KMS-11 (cell line): ENCODE results near the gene WHAMM.
"Not testable (repeated sequence)": the region's sequence is repeated elsewhere in the genome, so short reads cannot be mapped to it uniquely, and the experiment has no call there.

Source experiments
- H2AFZ ChIP-seq: fragments of 200-600 bp; sonication (generic); 2 replicates; pipeline ENCODE4 v1.6.1; 2016; ENCODE audit warnings: antibody characterized with exemption, mixed run types, low read depth
- H3K27ac ChIP-seq: fragments of 200-600 bp; sonication (generic); 2 replicates; pipeline ENCODE4 v1.6.1; 2016; ENCODE audit warnings: mild to moderate bottlenecking, mixed run types
- H3K27me3 ChIP-seq: fragments of 200-600 bp; sonication (generic); 2 replicates; pipeline ENCODE4 v1.6.1; 2017; ENCODE audit warnings: mild to moderate bottlenecking, low read depth, mixed run types, moderate library complexity; ENCODE audit not compliant: insufficient read depth
- H3K36me3 ChIP-seq: fragments of 200-600 bp; sonication (generic); 2 replicates; pipeline ENCODE4 v1.6.1; 2017; ENCODE audit warnings: mild to moderate bottlenecking, mixed run types; ENCODE audit not compliant: insufficient read depth
- H3K4me1 ChIP-seq: fragments of 200-600 bp; sonication (generic); 2 replicates; pipeline ENCODE4 v1.6.1; 2016; ENCODE audit warnings: mild to moderate bottlenecking, low read depth, mixed run types; ENCODE audit not compliant: poor library complexity, severe bottlenecking
- H3K4me2 ChIP-seq: fragments of 200-600 bp; sonication (generic); 2 replicates; pipeline ENCODE4 v1.7.0; 2016; ENCODE audit warnings: mild to moderate bottlenecking, mixed run types
- H3K4me3 ChIP-seq: fragments of 200-600 bp; sonication (generic); IDR thresholded peaks from 2 replicates; pipeline ENCODE4 v1.6.1; 2017; ENCODE audit warnings: low read depth, low read length, mixed read lengths; ENCODE audit not compliant: insufficient read depth
- H3K79me2 ChIP-seq: fragments of 200-600 bp; sonication (generic); 2 replicates; pipeline ENCODE4 v1.6.1; 2016; ENCODE audit warnings: low read depth, mixed run types; ENCODE audit not compliant: insufficient read depth
- H3K9ac ChIP-seq: fragments of 200-600 bp; sonication (generic); 2 replicates; pipeline ENCODE4 v1.6.1; 2016; ENCODE audit warnings: mild to moderate bottlenecking, mixed run types
- H4K20me1 ChIP-seq: fragments of 200-600 bp; sonication (generic); 2 replicates; pipeline ENCODE4 v1.6.1; 2016; ENCODE audit warnings: mild to moderate bottlenecking, mixed run types; ENCODE audit not compliant: insufficient read depth
- CTCF ChIP-seq: fragments of 200-600 bp; sonication (generic); conservative IDR thresholded peaks from 2 replicates; pipeline ENCODE4 v1.6.1; 2017; ENCODE audit warnings: low read depth, mild to moderate bottlenecking, antibody characterized with exemption, low read length, moderate library complexity, mixed read lengths

WHAMM gene

DNA sequence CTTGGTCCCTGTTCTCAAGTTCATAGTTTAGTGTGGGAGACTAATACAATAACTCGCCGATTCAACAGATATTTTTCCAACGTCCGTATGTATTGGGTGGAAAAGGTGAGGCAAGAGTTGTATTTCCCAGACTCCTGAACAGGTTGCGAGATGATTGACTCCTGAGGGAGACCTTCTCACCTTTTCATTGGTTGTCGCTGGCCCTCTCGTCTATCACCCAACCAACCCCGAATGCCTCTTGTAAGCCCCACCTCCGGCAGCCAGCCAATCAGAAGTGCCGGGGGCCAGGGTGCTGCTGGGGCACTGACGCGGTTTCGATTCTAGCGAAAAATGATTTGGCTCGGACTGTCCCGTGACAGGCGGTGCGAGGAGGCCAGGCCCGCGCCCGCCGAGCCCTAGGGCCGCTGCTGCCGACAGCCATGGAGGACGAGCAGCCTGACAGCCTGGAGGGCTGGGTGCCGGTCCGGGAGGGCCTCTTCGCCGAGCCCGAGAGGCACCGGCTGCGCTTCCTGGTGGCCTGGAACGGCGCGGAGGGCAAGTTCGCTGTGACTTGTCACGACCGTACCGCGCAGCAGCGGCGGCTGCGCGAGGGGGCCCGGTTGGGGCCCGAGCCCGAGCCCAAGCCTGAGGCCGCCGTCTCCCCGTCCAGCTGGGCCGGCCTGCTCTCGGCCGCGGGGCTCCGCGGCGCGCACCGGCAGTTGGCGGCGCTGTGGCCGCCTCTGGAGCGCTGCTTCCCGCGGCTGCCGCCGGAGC lies at the start of gene WHAMM:
WHAMM (plus strand) TSS at position 321 of the 753 bp plus-strand sequence; CDS start at position 420, 99 bp downstream.
- Histone ChIP-seq H3K4me1 (peaks cover 50% of the 10 kb centered on the region), H3K27ac (peak within 1 kb of the TSS; percentile 89)

DNA sequence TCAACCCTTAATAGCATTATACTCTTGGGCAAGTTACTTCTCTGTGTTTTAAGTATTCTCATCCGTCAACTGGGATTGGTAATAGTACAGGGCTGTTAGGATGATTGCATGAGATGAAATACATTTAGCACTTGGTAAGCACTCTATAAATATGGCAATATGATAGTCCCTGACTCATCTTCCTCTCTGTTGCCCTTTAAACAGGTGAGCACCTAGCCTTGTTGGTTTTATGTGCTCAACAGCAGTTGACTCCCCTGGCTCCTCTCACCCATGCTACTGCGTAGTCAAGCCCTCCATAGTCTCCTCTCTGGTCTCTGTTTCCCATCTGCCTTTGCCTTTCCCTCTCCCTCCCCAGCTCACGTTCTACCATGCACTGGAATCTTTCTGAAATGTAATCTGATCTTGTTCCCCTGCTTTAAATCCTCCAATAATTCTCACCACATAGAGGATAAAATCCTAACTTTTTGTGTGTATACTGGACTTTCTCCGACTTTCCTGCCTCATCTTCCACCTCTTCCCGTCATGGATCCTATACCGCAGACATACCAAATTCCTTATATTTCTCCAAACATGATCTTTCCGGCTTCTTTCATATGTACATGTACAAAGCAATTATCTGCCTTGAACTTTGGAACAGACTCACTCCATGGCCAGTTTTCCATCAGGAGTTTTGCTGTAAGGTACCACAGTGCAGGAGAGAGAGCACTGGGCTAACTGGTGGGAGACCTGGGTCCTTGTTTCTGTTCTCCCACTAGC lies 45.9 kb upstream of the WHAMM start:
- Histone ChIP-seq H3K4me2 (no peak overlapping the region), H3K79me2 (no peaks in the 10 kb centered on the region), H3K27me3 (no peaks in the 10 kb centered on the region), H3K4me1 (no peaks in the 10 kb centered on the region), H4K20me1 (no peaks in the 10 kb centered on the region), H2AFZ (no peak overlapping the region), H3K36me3 (no peaks in the 10 kb centered on the region), H3K4me3 (no peak overlapping the region), H3K9ac (no peak overlapping the region), H3K27ac (no peak overlapping the region)
- no peak for TF ChIP-seq CTCF

More for the DNA sequence above, at the start of gene WHAMM:
- H3K79me2 ChIP-seq, result peaks cover 19% of the 10 kb centered on the region; the same call in 1 of the 2 replicates
- TF ChIP-seq CTCF, result no peak
- no peak within 1 kb of the TSS for H3K4me3 ChIP-seq
- peak within 1 kb of the TSS; percentile 69 for H3K4me2 ChIP-seq
- H2AFZ ChIP-seq, result peak within 1 kb of the TSS; percentile 75
- H3K27me3 ChIP-seq, result no peaks in the 10 kb centered on the region
- H3K36me3 ChIP-seq, result no peaks in the 10 kb centered on the region
- peak within 1 kb of the TSS; percentile 77 for H3K9ac ChIP-seq
- no peaks in the 10 kb centered on the region for H4K20me1 ChIP-seq

- no peak for TF ChIP-seq CTCF
- no peaks in the 10 kb centered on the region for H3K4me1 ChIP-seq
- H3K27ac ChIP-seq, result no peak overlapping the region
- no peaks in the 10 kb centered on the region for H3K27me3 ChIP-seq
- H3K36me3 ChIP-seq, result no peaks in the 10 kb centered on the region
- no peak overlapping the region for H3K9ac ChIP-seq
- H3K79me2 ChIP-seq, result no peaks in the 10 kb centered on the region
- H3K4me2 ChIP-seq, result no peak overlapping the region
- H3K4me3 ChIP-seq, result no peak overlapping the region
- H4K20me1 ChIP-seq, result no peaks in the 10 kb centered on the region
- no peak overlapping the region for H2AFZ ChIP-seq
Measured at GRCh38 chr15:82764117-82764490, 45.3 kb upstream of the WHAMM start.

GRCh38 chr15:82764740-82765139 lies 44.7 kb upstream of the WHAMM start:
- H3K36me3 ChIP-seq, result no peaks in the 10 kb centered on the region
- no peak overlapping the region for H3K9ac ChIP-seq
- H3K27ac ChIP-seq, result no peak overlapping the region
- no peaks in the 10 kb centered on the region for H3K79me2 ChIP-seq
- no peak overlapping the region for H3K4me3 ChIP-seq
- no peak overlapping the region for H3K4me2 ChIP-seq
- H2AFZ ChIP-seq, result no peak overlapping the region
- no peaks in the 10 kb centered on the region for H3K27me3 ChIP-seq
- H3K4me1 ChIP-seq, result no peaks in the 10 kb centered on the region
- no peaks in the 10 kb centered on the region for H4K20me1 ChIP-seq
- no peak for TF ChIP-seq CTCF

DNA sequence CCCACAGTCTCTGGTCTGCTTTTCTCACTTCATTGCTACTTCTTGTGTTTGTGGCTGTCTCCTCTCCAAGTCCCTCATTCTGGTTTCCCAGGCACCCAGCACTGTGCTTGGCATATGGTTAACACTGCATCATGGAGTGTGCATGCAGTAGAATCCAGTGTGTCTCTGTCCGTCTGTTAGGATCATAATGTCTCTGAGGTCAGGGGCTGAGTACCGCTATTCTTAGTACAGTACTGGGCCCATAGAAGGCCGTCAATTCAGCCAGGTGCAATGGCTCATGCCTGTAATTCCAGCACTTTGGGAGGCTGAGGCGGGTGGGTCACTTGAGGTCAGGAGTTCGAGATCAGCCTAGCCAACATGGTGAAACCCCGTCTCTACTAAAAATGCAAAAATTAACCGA lies 43.2 kb upstream of the WHAMM start:
- H3K9ac ChIP-seq, H3K27me3 ChIP-seq, H3K27ac ChIP-seq, H4K20me1 ChIP-seq, H3K4me2 ChIP-seq, H3K4me3 ChIP-seq, H3K4me1 ChIP-seq, H3K79me2 ChIP-seq, H3K36me3 ChIP-seq, H2AFZ ChIP-seq: not testable (repeated sequence)
